HG03521 (cell line): ENCODE data around the gene CTNNBL1.
"Not testable (repeated sequence)": the region's sequence is repeated elsewhere in the genome, so short reads cannot be mapped to it uniquely, and the experiment has no call there.

Experiments
- ATAC-seq: cut with Tn5 transposase; IDR thresholded peaks from one replicate; pipeline ENCODE4 v1.9.1; 2021; ENCODE audit warnings: mild to moderate bottlenecking, moderate library complexity; ENCODE audit not compliant: unreplicated experiment

The CTNNBL1 gene

GRCh38 chr20:37693635-37694626 lies at the start of gene CTNNBL1:
Gene CTNNBL1 (plus strand): TSS chr20:37694030. CDS start chr20:37694123, 93 bp downstream.
- peak; percentile 81 for ATAC-seq

- ATAC-seq, result no peak
These were observed 49.2 kb upstream of the CTNNBL1 start for GRCh38 chr20:37644605-37645004.

DNA sequence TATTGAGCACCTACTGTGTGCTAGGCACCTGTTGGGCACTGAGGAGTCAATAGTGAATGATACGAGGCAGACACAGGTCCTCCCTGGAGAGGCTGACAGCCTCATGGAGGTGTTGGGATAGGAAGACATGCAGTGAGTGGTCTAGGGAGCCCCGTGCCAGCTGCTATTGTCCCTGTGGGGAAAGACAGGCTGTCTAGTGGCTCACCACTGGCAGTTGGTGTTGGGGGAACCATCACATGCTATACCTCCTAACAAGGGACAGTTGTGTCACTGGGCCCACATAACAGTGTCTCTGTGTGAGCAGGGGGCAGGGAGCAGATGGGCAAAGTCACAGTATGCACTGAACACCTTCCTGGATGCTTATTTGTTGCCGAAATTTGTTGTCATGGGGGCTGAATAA lies 45.9 kb upstream of the CTNNBL1 start:
- no peak for ATAC-seq

GRCh38 chr20:37649017-37649416 lies 44.8 kb upstream of the CTNNBL1 start:
- no peak for ATAC-seq

DNA sequence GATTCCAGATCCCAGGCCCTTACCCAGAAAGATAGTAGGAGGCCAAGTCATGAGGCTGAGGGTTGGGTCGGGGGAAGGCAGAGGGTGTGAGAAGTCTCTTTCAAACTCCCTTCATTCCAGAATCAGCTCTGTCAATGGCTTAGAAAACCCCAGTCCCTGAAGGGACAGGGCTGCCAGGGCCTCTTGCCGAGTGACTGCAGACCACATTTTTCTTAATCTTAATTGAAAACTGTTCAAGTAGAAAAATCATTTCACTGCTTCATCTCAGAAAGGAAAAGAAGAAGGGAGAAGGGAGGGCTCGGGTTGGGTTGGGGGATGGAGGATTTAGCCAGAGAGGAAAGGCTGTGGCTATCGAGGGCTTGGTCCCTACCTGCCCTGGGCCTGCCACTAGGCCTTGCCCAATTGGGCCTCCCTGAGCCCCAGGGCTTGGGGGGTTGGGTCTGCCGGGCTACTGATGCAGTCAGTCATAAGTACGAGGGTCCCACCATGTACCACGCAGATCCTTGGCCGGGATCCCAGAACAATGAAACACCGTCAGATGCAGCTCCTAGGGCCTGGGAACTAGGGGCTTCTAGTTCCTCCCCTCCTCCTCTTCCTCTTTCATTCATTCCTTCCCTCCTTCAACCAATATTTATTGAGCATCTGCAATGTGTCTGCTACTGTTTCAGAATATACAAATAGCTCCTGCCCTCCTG lies 44.0 kb upstream of the CTNNBL1 start:
- ATAC-seq, result no peak

DNA sequence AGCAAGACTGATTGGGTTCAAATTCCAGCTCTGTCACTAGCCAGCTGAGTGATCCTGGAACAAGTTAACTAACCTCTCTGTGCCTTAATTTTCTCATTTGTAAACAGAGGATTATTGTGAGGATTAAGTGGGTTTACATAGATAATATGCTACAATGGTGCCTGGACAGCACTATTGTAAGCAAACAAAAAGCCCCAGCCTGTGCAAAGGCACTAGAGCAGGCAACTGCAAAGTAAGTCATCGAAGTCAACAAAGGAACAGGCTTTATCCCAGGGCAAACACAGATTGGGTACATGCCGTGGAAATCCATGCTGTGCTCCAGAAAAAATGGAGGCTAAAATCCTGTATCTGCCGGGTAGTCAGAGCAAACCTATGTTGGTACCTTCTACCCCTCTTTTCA lies 43.2 kb upstream of the CTNNBL1 start:
- ATAC-seq, result no peak

DNA sequence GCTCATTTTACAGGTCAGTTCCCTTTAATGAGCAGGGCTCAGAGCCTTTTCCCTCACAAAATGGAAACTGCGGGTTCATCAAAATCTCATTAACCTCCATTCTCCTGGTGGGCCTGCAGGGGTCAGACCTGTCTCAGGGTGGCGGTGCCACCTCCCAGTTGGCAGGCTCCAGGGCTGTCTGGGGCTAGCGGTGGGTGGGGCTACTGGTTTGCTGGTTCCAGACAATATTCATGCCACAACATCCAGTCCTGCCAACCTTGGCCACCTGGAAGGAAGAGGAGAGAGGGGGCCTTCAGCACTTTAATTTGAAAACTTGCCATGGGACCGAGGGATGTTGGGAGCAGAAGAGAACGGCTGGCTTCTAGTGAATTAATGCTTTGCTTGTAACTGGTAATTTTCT lies 41.9 kb upstream of the CTNNBL1 start:
- no peak for ATAC-seq

DNA sequence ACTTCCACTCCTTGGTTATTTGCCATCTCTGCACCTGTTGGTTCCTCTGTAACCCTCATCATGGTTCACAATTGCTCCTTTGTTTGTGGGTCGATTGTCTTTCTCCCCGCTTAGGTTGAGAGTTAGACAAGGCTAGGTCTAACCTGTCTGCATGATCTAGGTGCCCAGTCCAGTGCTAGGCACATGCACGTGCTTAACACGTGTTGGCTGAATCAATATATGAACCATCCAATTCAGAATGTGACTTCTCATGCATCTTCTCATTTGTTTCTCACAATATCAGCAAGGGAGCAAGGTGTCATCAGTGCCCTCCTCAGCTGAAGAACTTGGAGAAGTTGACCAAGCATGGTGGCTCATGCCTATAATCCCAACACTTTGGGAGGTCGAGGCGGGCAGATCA lies 36.9 kb upstream of the CTNNBL1 start:
- ATAC-seq, result no peak

GRCh38 chr20:37657924-37658804 lies 35.7 kb upstream of the CTNNBL1 start:
- ATAC-seq, result no peak

GRCh38 chr20:37661519-37661918 lies 32.3 kb upstream of the CTNNBL1 start:
- ATAC-seq, result no peak

GRCh38 chr20:37662308-37662707 lies 31.5 kb upstream of the CTNNBL1 start:
- no peak for ATAC-seq

- not testable (repeated sequence) for ATAC-seq
These were observed 29.2 kb upstream of the CTNNBL1 start for GRCh38 chr20:37664595-37664994.

DNA sequence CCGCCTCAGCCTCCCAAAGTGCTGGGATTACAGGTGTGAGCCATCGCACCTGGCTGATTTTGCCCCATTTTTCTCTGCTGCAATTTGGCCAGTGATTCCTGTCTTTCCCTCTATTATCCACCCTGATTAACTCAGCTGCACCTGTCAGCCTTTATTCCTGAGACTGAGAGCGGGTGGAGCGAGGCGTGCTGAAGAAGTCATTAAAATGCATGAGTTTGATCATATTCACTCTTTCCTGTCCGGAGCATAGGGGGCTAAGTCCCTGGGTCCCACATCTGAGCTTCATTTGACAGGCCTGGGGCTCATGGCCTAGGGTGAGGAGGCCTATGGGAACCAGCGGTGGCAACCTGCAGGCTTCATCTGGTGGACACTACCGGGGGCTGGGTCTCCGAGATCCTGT lies 25.7 kb upstream of the CTNNBL1 start:
- no peak for ATAC-seq

GRCh38 chr20:37669062-37669772 lies 24.6 kb upstream of the CTNNBL1 start:
- ATAC-seq, result no peak

DNA sequence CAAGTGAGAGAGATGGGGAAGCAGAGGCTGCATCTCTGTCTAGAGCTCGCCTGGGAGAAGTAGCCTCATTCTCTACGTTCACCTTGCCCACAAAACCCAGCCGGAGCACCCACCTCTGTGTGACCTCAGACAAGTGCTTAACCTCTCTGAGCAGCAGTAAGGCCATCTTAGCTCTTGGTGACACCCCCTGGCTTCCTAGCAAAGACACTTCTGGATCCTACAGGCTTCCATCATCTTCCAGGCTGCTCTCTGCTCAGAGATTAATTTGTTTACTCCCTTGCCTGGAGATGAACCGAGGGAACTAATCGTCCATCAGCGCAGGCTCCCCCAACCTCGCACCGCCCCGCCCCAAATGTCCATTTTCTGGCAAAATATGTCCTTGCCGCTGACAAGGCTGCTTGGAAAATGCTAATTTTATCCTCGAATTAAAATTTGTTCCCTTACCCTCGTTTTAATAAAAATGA lies 24.0 kb upstream of the CTNNBL1 start:
- ATAC-seq, result no peak

DNA sequence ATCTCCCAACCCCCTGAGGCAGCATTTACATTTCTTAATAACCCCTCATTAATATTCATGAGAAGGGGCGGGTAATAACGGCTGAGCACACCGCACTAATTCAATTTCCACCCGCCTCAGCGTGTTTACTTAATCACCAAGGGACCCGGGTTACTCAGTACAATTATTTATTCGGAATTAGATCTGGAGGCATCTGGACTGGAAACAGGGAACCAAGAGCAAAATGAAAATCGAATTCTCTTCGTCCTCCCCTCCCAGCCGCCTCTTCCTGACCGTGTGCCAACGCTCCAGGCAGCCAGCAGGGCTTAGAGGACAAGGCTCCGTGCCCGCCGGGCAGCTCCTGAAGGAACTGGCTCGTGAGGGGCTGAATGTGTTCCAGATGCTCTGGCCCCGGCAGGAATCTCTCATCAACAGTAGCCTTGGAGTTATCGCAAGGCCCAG lies 23.5 kb upstream of the CTNNBL1 start:
- ATAC-seq, result no peak

DNA sequence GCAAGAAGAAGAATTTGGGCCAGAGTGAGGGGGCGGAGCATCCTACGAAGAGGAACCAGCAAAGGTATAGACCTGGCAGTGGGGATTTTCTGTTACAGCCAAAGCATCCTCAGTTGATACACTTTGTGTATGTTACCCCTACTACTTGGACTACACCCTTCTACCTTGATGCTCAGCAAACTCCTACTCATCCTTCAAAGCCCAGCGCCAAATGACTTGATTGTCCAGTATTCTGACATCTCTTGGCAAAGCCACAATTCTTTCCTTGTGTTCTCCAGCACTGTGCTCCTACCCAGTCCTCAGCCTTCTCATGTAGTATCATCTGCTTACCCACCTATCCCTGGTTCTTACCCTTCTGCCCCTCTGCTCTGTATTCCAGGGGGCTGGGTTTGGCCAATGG lies 21.7 kb upstream of the CTNNBL1 start:
- ATAC-seq, result no peak

DNA sequence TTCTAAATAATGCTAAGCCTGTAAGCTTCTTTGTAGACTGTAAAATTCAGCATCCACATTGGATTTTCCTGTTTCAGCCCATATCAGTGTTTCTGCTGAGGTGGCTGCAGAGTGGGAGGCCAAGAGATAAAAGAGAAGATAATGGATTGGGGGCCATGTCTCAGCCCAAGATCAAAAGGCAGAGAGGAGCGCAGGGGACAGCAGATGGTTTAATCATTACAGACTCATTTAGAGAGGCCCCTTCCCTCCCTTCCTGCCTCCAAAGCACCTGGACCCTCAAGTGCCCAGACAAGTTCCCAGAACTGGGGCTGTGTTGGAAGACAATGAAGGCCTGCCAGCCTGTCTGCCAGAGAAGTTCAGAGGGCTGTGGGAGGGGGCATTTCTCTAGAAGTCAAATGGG lies 20.4 kb upstream of the CTNNBL1 start:
- ATAC-seq, result no peak

- no peak for ATAC-seq
These were observed 17.4 kb upstream of the CTNNBL1 start for GRCh38 chr20:37676440-37676839.
